GM23338 (cell line): ENCODE data around the gene EGR1. TPM values are rescaled to one million over a fixed set of nuclear protein-coding genes. Genes with fewer than 3 reads are reported as not detected.

ENCODE experiments used
- ATAC-seq: fragments of 200-7000 bp; cut with Tn5 transposase; 3 replicates; pipeline ENCODE4 v1.9.1; 2020
- DNase-seq: peaks from one replicate; pipeline ENCODE4 v3.0.0-alpha.2; 2015; ENCODE audit warnings: low spot score
- H2AFZ ChIP-seq: fragments of 200-600 bp; sonication (generic); 2 replicates; pipeline ENCODE4 v1.8.0; 2016; ENCODE audit warnings: antibody characterized with exemption, mild to moderate bottlenecking, moderate library complexity
- H3F3A ChIP-seq: fragments of 200-600 bp; sonication (generic); replicated peaks from 2 replicates; pipeline ENCODE4 v1.8.0; 2017; ENCODE audit warnings: antibody characterized with exemption, mixed run types, low read depth
- H3K27ac ChIP-seq: fragments of 200-600 bp; sonication (generic); 2 replicates; pipeline ENCODE4 v1.6.1; 2016; ENCODE audit warnings: low read depth
- H3K27me3 ChIP-seq: fragments of 200-600 bp; sonication (generic); 2 replicates; pipeline ENCODE4 v1.8.0; 2016; ENCODE audit warnings: mild to moderate bottlenecking, mixed run types, moderate library complexity; ENCODE audit not compliant: insufficient read depth
- H3K36me3 ChIP-seq: fragments of 200-600 bp; sonication (generic); 2 replicates; pipeline ENCODE4 v1.8.0; 2016; ENCODE audit warnings: mild to moderate bottlenecking; ENCODE audit not compliant: insufficient read depth
- H3K4me1 ChIP-seq: fragments of 200-600 bp; sonication (generic); 2 replicates; pipeline ENCODE4 v1.8.0; 2016; ENCODE audit warnings: mild to moderate bottlenecking, moderate library complexity; ENCODE audit not compliant: insufficient read depth
- H3K4me2 ChIP-seq: fragments of 200-600 bp; sonication (generic); 2 replicates; pipeline ENCODE4 v1.7.1; 2017; ENCODE audit warnings: mixed run types
- H3K4me3 ChIP-seq: fragments of 200-600 bp; sonication (generic); 2 replicates; pipeline ENCODE4 v1.6.1; 2016; ENCODE audit warnings: mixed run types
- H3K79me2 ChIP-seq: fragments of 200-600 bp; sonication (generic); replicated peaks from 2 replicates; pipeline ENCODE4 v1.8.0; 2017; ENCODE audit warnings: mild to moderate bottlenecking; ENCODE audit not compliant: insufficient read depth
- H3K9me2 ChIP-seq: fragments of 200-600 bp; sonication (generic); 2 replicates; pipeline ENCODE4 v1.8.0; 2017; ENCODE audit not compliant: insufficient read depth
- H4K20me1 ChIP-seq: fragments of 200-600 bp; sonication (generic); replicated peaks from 2 replicates; pipeline ENCODE4 v1.8.0; 2017; ENCODE audit warnings: mild to moderate bottlenecking; ENCODE audit not compliant: insufficient read depth
- H3K27ac Mint-ChIP-seq: 2 replicates; pipeline ENCODE4 v1.8.0; 2020; ENCODE audit warnings: inconsistent platforms, mild to moderate bottlenecking, moderate library complexity, mixed read lengths
- H3K27me3 Mint-ChIP-seq: 3 replicates; pipeline ENCODE4 v1.8.0; 2022; ENCODE audit warnings: low read depth, mild to moderate bottlenecking, moderate library complexity, mixed read lengths, inconsistent platforms; ENCODE audit not compliant: insufficient read depth, poor library complexity
- H3K36me3 Mint-ChIP-seq: 3 replicates; pipeline ENCODE4 v1.8.0; 2021; ENCODE audit warnings: low read depth, mild to moderate bottlenecking, inconsistent platforms, moderate library complexity, mixed read lengths
- H3K4me1 Mint-ChIP-seq: 3 replicates; pipeline ENCODE4 v1.8.0; 2020; ENCODE audit warnings: mild to moderate bottlenecking, inconsistent platforms, mixed read lengths
- H3K4me3 Mint-ChIP-seq: 3 replicates; pipeline ENCODE4 v1.8.0; 2021; ENCODE audit warnings: moderate library complexity, mild to moderate bottlenecking, inconsistent platforms, mixed read lengths
- H3K9me3 Mint-ChIP-seq: 3 replicates; pipeline ENCODE4 v1.8.0; 2020; ENCODE audit warnings: moderate library complexity, mild to moderate bottlenecking, inconsistent platforms, mixed read lengths
- CREB1 ChIP-seq: fragments of 250-450 bp; sonication (Bioruptor Pico); IDR thresholded peaks from 2 replicates; pipeline ENCODE4 v1.5.0; 2020; ENCODE audit warnings: low read depth, mild to moderate bottlenecking, moderate library complexity
- CTCF ChIP-seq, 2 experiments: fragments of 200-600 bp in 1 of 2; sonication (generic) in 1 of 2; conservative IDR thresholded peaks; 2 replicates each; pipeline versions ENCODE4 v1.5.1 to v1.6.1; 2016 to 2017; ENCODE audit warnings: antibody characterized with exemption in 2 of 2, low read depth in 2 of 2, mild to moderate bottlenecking in 2 of 2, moderate library complexity in 1 of 2
- ETS1 ChIP-seq: IDR thresholded peaks from 2 replicates; pipeline ENCODE4 v1.6.1; 2016; ENCODE audit warnings: antibody characterized with exemption
- EZH2 ChIP-seq: fragments of 200-600 bp; sonication (generic); IDR thresholded peaks from one replicate; pipeline ENCODE4 v1.8.0; 2017; ENCODE audit warnings: antibody characterized with exemption, mild to moderate bottlenecking, low read depth; ENCODE audit not compliant: unreplicated experiment
- EZH2phosphoT487 ChIP-seq: fragments of 200-600 bp; sonication (generic); IDR thresholded peaks from one replicate; pipeline ENCODE4 v1.8.1; 2018; ENCODE audit warnings: antibody characterized with exemption; ENCODE audit not compliant: unreplicated experiment
- JUNB ChIP-seq: IDR thresholded peaks from one replicate; pipeline ENCODE4 v1.6.1; 2016; ENCODE audit warnings: antibody characterized with exemption; ENCODE audit not compliant: unreplicated experiment
- NANOG ChIP-seq: IDR thresholded peaks from 2 replicates; pipeline ENCODE4 v1.6.1; 2016; ENCODE audit warnings: antibody characterized with exemption, borderline replicate concordance
- POLR2AphosphoS5 ChIP-seq: IDR thresholded peaks from 2 replicates; pipeline ENCODE4 v1.6.1; 2016; ENCODE audit warnings: antibody characterized with exemption, low read depth
- REST ChIP-seq: IDR thresholded peaks from one replicate; pipeline ENCODE4 v1.6.1; 2018; ENCODE audit warnings: antibody characterized with exemption; ENCODE audit not compliant: unreplicated experiment
- STAT1 ChIP-seq: IDR thresholded peaks from one replicate; pipeline ENCODE4 v1.6.1; 2016; ENCODE audit warnings: antibody characterized with exemption; ENCODE audit not compliant: unreplicated experiment
- ZNF114 ChIP-seq: fragments of 250-450 bp; sonication (Bioruptor Pico); IDR thresholded peaks from 2 replicates; pipeline ENCODE4 v1.5.0; 2020; ENCODE audit warnings: mild to moderate bottlenecking, moderate library complexity
- ZNF331 ChIP-seq: fragments of 250-450 bp; sonication (Bioruptor Pico); IDR thresholded peaks from 2 replicates; pipeline ENCODE4 v1.5.0; 2020; ENCODE audit warnings: low read depth, mild to moderate bottlenecking, moderate library complexity
- ZNF462 ChIP-seq: fragments of 250-450 bp; sonication (Bioruptor Pico); IDR thresholded peaks from 2 replicates; pipeline ENCODE4 v1.5.0; 2020; ENCODE audit warnings: mild to moderate bottlenecking, moderate library complexity
- polyA plus RNA-seq: library from polyadenylated mRNA; unstranded; fragments of >200 nt; fragmentation: Nextera tagmentation; extraction: Ambion mirVana; gene quantifications from 2 replicates; pipeline ENCODE4 v1.2.1, GENCODE V29; 2016
- total RNA-seq: library from RNA; depleted of rRNA; stranded (reverse); fragments of >200 nt; shearing (Covaris generic); gene quantifications from 2 replicates; pipeline ENCODE4 v1.2.3, GENCODE V29; 2014

The EGR1 gene
- total and polyA plus RNA-seq, 2 experiments from 2014 or later = 13.5 to 60.3 TPM

GRCh38 chr5:138468133-138468965 lies 3.1 kb downstream of the EGR1 start:
- H3F3A ChIP-seq = peaks cover 9% of the 10 kb centered on the region
- no peak overlapping the region for H3K27ac ChIP-seq
- H2AFZ ChIP-seq = no peak overlapping the region
- H3K9me2 ChIP-seq = no peaks in the 10 kb centered on the region
- Mint-ChIP-seq H3K27me3 (peaks cover 53% of the 10 kb centered on the region), H3K4me3 (peak overlapping the region; percentile 84), H3K36me3 (peaks cover 28% of the 10 kb centered on the region), H3K9me3 (peaks cover 15% of the 10 kb centered on the region; the same call in 2 of the 3 replicates), H3K27ac (no peak overlapping the region), H3K4me1 (peaks cover 29% of the 10 kb centered on the region; the same call in 2 of the 3 replicates)
- no peaks in the 10 kb centered on the region for H3K79me2 ChIP-seq
- H3K36me3 ChIP-seq = 0 out of 2 replicates have a peak, but pooled peaks cover 3% of the 10 kb centered on the region
- DNase-seq = no peak
- no peak for ATAC-seq
- H3K4me1 ChIP-seq = peaks cover 5% of the 10 kb centered on the region
- peak overlapping the region; percentile 94 for H3K4me3 ChIP-seq
- H4K20me1 ChIP-seq = peaks cover 14% of the 10 kb centered on the region; the same call in 1 of the 2 replicates
- TF ChIP-seq CTCF (conservative IDR thresholded peaks at IDR 0.05; ENCODE audit: low read depth in 2 of 2) = no peak
- no peak for TF ChIP-seq EZH2phosphoT487
- TF ChIP-seq EZH2 = no peak
- no peak for TF ChIP-seq ZNF331 (CRISPR knock-in tag)
- TF ChIP-seq NANOG = no peak
- no peak for TF ChIP-seq ETS1
- TF ChIP-seq ZNF462 = no peak
- no peak for TF ChIP-seq POLR2AphosphoS5
- no peak for TF ChIP-seq REST
- no peak for TF ChIP-seq STAT1
- TF ChIP-seq CREB1 (CRISPR knock-in tag) = no peak
- no peak for TF ChIP-seq ZNF114 (CRISPR knock-in tag)
- no peak for TF ChIP-seq JUNB
- H3K4me2 ChIP-seq = no peak overlapping the region
- H3K27me3 ChIP-seq = peaks cover 26% of the 10 kb centered on the region
